ENCODE data around the gene SPOCK1. TPM values are rescaled to one million over a fixed set of nuclear protein-coding genes. Genes with fewer than 3 reads are reported as not detected.

The SPOCK1 gene
- total and polyA plus RNA-seq, 2 of the 4 experiments (the other 2 are of a cell fraction) = 5.0 to 20.3 TPM

DNA sequence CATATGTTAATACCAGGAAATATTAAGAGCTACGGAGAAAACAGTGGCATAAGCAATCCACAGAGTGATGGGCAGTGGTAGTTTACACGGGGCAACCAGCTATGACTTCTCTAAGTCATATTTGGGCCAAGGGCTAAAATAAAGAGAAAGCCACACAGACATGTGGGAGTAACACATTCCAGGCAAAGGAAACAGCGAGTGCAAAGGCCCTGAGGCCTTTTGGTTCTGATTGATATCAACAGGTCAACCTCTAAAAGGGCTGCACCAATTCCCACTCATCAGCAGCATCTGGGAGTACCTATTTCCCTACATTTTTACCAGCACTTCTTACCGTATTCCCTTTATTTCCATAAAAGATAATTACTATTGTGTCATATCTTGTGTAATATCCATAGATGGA is 173.4 kb downstream of the SPOCK1 start:
- Histone ChIP-seq H3K56ac (ENCODE audit: extremely low read depth, insufficient read depth, low read length) (no peak overlapping the region), H2AK5ac (ENCODE audit: low read depth, low read length) (no peak overlapping the region), H2AK9ac (replicated peaks; ENCODE audit: low read depth, low read length, poor library complexity) (no peak overlapping the region), H2BK120ac (ENCODE audit: low read depth, low read length) (no peak overlapping the region), H4K5ac (ENCODE audit: low read depth, low read length) (no peak overlapping the region), H3K27ac (ENCODE audit: insufficient read depth, low read length) (no peak overlapping the region), H2BK5ac (ENCODE audit: low read depth, low read length, poor library complexity, severe bottlenecking) (no peak overlapping the region), H3K14ac (replicated peaks; ENCODE audit: low read depth, low read length) (no peak overlapping the region), H4K91ac (ENCODE audit: insufficient read depth, low read depth, low read length) (no peak overlapping the region), H4K8ac (ENCODE audit: low read depth in 2 of 2, low read length in 2 of 2) (no peak overlapping the region), H2AFZ (replicated peaks; ENCODE audit: low read length, poor library complexity) (no peak overlapping the region), H3K18ac (ENCODE audit: low read depth, low read length) (no peak overlapping the region), H3K4me3 (ENCODE audit: insufficient read depth, low read depth, low read length) (no peak overlapping the region), H3K9me3 (ENCODE audit: control insufficient read depth, insufficient read depth, low read length) (no peaks in the 10 kb centered on the region), H3K9me1 (ENCODE audit: insufficient read depth, low read length) (no peaks in the 10 kb centered on the region), H2BK15ac (ENCODE audit: low read depth, low read length) (no peak overlapping the region), H3K79me1 (ENCODE audit: low read depth in 1 of 2, low read length in 2 of 2) (no peaks in the 10 kb centered on the region), H3K4me1 (ENCODE audit: control insufficient read depth, insufficient read depth, low read length) (no peaks in the 10 kb centered on the region), H2BK20ac (ENCODE audit: low read depth, low read length) (no peak overlapping the region), H3K36me3 (ENCODE audit: control insufficient read depth, insufficient read depth, low read length) (no peaks in the 10 kb centered on the region), H4K20me1 (ENCODE audit: insufficient read depth, low read length) (no peaks in the 10 kb centered on the region), H3K4ac (ENCODE audit: low read depth, low read length) (no peak overlapping the region), H3K23ac (ENCODE audit: low read depth, low read length) (no peak overlapping the region), H3K4me2 (ENCODE audit: low read depth, low read length) (no peak overlapping the region), H3K9ac (ENCODE audit: low read depth, low read length) (no peak overlapping the region), H3K27me3 (ENCODE audit: control insufficient read depth, insufficient read depth, low read length) (no peaks in the 10 kb centered on the region; the same call in 1 of the 2 replicates)
- BruUV-seq (replicated peaks) = no TSS peak
- dilution Hi-C loops (cut with HindIII; ENCODE audit: low sequenced_read_pairs, unreplicated experiment) = no loop called here
- TF ChIP-seq CHD1 (IDR thresholded peaks at IDR 0.05; ENCODE audit: low read depth, low read length) (no peak), BHLHE40 (IDR thresholded peaks at IDR 0.05; ENCODE audit: low read depth, low read length) (no peak), MXI1 (IDR thresholded peaks at IDR 0.05; ENCODE audit: borderline replicate concordance, low read depth, low read length) (no peak), POLR2A (IDR thresholded peaks at IDR 0.05; ENCODE audit: low read depth, low read length) (no peak), FOS (IDR thresholded peaks at IDR 0.05; ENCODE audit: low read depth, low read length) (no peak), SMC3 (IDR thresholded peaks at IDR 0.05; ENCODE audit: low read depth, low read length) (no peak), RFX5 (IDR thresholded peaks at IDR 0.05; ENCODE audit: low read depth, low read length) (no peak), CEBPB (IDR thresholded peaks at IDR 0.05; ENCODE audit: low read depth, low read length) (no peak), MAZ (IDR thresholded peaks at IDR 0.05; ENCODE audit: borderline replicate concordance, low read depth, low read length) (no peak), NFE2L2 (IDR thresholded peaks at IDR 0.05; ENCODE audit: low read depth, low read length) (no peak), RCOR1 (IDR thresholded peaks at IDR 0.05; ENCODE audit: insufficient replicate concordance, low read length) (no peak)
- TF ChIP-seq, protein P1, sequence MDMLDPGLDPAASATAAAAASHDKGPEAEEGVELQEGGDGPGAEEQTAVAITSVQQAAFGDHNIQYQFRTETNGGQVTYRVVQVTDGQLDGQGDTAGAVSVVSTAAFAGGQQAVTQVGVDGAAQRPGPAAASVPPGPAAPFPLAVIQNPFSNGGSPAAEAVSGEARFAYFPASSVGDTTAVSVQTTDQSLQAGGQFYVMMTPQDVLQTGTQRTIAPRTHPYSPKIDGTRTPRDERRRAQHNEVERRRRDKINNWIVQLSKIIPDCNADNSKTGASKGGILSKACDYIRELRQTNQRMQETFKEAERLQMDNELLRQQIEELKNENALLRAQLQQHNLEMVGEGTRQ (IDR thresholded peaks at IDR 0.05; ENCODE audit: low read depth, low read length) = no peak
- TF ChIP-seq, protein P2, sequence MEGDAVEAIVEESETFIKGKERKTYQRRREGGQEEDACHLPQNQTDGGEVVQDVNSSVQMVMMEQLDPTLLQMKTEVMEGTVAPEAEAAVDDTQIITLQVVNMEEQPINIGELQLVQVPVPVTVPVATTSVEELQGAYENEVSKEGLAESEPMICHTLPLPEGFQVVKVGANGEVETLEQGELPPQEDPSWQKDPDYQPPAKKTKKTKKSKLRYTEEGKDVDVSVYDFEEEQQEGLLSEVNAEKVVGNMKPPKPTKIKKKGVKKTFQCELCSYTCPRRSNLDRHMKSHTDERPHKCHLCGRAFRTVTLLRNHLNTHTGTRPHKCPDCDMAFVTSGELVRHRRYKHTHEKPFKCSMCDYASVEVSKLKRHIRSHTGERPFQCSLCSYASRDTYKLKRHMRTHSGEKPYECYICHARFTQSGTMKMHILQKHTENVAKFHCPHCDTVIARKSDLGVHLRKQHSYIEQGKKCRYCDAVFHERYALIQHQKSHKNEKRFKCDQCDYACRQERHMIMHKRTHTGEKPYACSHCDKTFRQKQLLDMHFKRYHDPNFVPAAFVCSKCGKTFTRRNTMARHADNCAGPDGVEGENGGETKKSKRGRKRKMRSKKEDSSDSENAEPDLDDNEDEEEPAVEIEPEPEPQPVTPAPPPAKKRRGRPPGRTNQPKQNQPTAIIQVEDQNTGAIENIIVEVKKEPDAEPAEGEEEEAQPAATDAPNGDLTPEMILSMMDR (conservative IDR thresholded peaks at IDR 0.05; ENCODE audit: low read depth, low read length) = no peak
- TF ChIP-seq, protein P3, sequence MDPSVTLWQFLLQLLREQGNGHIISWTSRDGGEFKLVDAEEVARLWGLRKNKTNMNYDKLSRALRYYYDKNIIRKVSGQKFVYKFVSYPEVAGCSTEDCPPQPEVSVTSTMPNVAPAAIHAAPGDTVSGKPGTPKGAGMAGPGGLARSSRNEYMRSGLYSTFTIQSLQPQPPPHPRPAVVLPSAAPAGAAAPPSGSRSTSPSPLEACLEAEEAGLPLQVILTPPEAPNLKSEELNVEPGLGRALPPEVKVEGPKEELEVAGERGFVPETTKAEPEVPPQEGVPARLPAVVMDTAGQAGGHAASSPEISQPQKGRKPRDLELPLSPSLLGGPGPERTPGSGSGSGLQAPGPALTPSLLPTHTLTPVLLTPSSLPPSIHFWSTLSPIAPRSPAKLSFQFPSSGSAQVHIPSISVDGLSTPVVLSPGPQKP (IDR thresholded peaks at IDR 0.05; ENCODE audit: borderline replicate concordance, low read depth, low read length) = no peak
- in situ Hi-C loops (cut with MboI; ENCODE audit: low sequenced_read_pairs) = no loop called here
- CTCF ChIA-PET = interaction anchor here (1.3 kb wide), 1 partner anchor 15 kb away, joined by 5 read pairs; no protein-coding TSS in a partner anchor
- 40% methylated on average over 1 of the region's 4 CpGs; no CpG with 5 or more reads in 1 of the 2 experiments for WGBS, 2 experiments (ENCODE audit: extremely low coverage in 2 of 2, insufficient read length in 1 of 2)
- DNase-seq (no peak), ATAC-seq (ENCODE audit: low read depth) (no peak)
- intact Hi-C loops (cut with micrococcal nuclease) = loop anchor here (10.0 kb wide), 2 partner anchors 419 to 1081 kb away; no protein-coding TSS in a partner anchor
- POLR2A ChIA-PET (ENCODE audit: unreplicated experiment) = no interaction called here

Data from IMR-90 (cell line).